ENCODE measurements around the gene WRAP53.

Gene WRAP53

DNA sequence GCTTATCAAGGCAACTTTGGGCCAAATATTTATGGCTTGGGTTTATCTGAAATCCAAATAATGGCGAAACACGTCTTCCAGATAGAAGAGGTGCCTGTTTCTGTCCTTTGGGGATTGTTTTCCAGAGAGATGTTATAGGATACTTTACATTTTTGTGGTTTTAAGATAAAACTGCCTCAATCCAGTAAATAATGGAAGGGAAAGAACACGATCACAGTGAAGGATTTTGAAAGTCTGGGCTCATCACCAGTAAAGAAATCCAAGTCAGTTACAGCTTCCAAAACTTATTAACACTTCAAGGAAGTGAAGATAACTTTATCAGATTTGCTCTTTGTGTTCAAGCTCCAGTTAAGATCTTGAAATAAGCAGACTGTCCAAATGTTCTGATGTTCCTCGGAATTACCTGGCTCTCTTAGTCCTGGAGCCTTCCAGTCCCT, 59.4 kb downstream of the WRAP53 start:
- DNase-seq, result no peak

DNA sequence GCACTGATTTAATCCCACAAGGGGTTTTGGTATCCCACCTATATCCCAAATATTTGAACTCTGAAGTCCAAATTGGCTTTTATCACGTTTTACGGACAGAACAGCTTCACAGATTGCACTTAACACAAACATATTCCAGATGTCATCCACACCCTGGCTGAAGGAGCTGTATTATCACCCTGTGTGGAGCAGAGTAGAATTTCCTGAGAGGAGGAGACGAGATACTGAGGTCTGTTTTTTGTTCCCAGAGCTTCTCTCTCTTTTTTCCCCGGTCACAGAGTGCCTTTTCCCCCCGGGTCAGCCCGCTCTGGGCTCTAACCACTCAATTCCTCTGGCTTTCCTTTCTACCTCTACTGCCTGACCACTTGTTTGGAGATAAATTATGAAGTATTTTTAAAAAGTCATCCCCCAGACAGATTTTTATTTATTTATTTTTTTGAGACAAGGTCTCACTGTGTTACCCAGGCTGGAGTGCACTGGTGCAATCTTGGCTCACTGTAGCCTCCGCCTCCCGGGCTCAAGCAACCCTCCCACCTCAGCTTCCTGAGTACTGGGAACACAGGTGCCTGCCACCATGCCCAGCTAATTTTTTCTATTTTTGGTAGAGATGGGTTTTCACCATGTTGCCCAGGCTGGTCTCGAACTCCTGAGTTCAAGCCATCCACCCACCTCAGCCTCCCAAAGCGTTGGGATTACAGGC, 59.9 kb downstream of the WRAP53 start:
- no peak for DNase-seq

DNA sequence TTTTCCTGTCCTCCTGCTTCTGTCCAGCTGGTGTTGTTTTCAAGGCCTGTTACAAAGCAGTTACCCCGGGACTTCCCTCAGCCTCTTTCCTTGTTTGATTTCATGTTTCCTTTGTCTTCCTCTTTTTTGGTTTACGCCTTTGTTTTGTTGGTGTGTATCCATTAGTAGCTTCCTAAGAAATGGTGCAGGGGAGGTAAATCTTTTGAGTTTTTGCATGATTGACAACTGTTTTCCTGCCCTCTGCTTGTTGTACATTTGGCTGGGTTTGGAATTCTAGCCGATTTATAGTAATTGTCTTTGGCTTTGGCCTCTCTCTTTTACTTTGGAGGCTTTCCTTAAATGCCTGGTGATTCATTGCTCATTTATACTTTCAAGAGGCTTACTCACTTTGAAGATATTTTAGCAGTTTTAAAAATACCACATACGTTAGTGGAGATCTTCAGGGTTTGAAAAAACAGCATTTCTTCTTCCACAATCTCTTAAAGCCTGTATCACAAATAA, 62.1 kb downstream of the WRAP53 start:
- no peak for DNase-seq
